ENCODE results near the gene MSN.

DNA sequence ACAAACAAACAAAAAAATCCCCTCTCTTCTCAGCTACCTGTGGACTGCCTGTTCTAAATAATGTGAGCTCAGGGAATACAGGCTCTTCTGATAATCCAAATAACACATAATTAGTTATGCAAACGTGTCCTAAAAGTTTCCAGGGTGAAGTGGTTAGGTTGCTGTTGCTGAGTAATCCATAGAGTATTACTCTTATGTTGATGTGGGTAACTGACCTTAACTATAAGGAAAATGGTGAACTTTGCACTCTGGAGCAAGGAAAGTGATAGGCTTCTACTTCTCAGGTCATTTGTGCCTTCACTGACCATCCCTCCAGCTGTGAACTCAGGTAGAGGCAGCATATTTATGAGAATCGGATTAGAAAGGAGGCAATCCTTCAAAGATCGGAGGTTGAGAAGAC is 19.9 kb downstream of the MSN start:
- TF ChIP-seq, protein P1, sequence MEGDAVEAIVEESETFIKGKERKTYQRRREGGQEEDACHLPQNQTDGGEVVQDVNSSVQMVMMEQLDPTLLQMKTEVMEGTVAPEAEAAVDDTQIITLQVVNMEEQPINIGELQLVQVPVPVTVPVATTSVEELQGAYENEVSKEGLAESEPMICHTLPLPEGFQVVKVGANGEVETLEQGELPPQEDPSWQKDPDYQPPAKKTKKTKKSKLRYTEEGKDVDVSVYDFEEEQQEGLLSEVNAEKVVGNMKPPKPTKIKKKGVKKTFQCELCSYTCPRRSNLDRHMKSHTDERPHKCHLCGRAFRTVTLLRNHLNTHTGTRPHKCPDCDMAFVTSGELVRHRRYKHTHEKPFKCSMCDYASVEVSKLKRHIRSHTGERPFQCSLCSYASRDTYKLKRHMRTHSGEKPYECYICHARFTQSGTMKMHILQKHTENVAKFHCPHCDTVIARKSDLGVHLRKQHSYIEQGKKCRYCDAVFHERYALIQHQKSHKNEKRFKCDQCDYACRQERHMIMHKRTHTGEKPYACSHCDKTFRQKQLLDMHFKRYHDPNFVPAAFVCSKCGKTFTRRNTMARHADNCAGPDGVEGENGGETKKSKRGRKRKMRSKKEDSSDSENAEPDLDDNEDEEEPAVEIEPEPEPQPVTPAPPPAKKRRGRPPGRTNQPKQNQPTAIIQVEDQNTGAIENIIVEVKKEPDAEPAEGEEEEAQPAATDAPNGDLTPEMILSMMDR (optimal IDR thresholded peaks at IDR 0.05 in 1 of 3, IDR thresholded peaks at IDR 0.05 in 1 of 3, conservative IDR thresholded peaks at IDR 0.05 in 1 of 3; ENCODE audit: extremely low read depth in 1 of 3, insufficient read depth in 2 of 3, low read length in 3 of 3) = no peak
- TF ChIP-seq EZH2 (IDR thresholded peaks at IDR 0.05; ENCODE audit: low read length) = no peak

Measured in keratinocyte (primary cell).